GM18519 (cell line): Measurements from ENCODE around the gene FARSA.
"Not testable (repeated sequence)": the region's sequence is repeated elsewhere in the genome, so short reads cannot be mapped to it uniquely, and the experiment has no call there.

Source experiments
- ATAC-seq: cut with Tn5 transposase; IDR thresholded peaks from one replicate; pipeline ENCODE4 v1.9.1; 2021; ENCODE audit warnings: mild to moderate bottlenecking, moderate library complexity; ENCODE audit not compliant: unreplicated experiment, low FRiP score

Gene FARSA

GRCh38 chr19:12938779-12939601 is 5.5 kb upstream of the FARSA start:
- ATAC-seq, result no peak

GRCh38 chr19:12937927-12938778 is 4.6 kb upstream of the FARSA start, which contains the start of gene CALR:
CALR (plus strand) TSS chr19:12938609; CDS start chr19:12938680, 71 bp downstream.
- ATAC-seq, result peak; percentile 58

GRCh38 chr19:12937093-12937926 is 3.8 kb upstream of the FARSA start:
- no peak for ATAC-seq

- no peak for ATAC-seq
These were observed 3.1 kb upstream of the FARSA start for GRCh38 chr19:12936582-12936981.

GRCh38 chr19:12935071-12935470 is 1.6 kb upstream of the FARSA start:
- no peak for ATAC-seq

- no peak for ATAC-seq
These were observed 872 bp downstream of the FARSA start for GRCh38 chr19:12932392-12933286.

GRCh38 chr19:12930002-12930645 is 3.4 kb downstream of the FARSA start:
- ATAC-seq, result no peak

- ATAC-seq, result no peak
These were observed 8.7 kb downstream of the FARSA start for GRCh38 chr19:12924621-12925310.

- ATAC-seq, result no peak
These were observed 10.6 kb downstream of the FARSA start for GRCh38 chr19:12922959-12923358.

- no peak for ATAC-seq
These were observed 12.5 kb downstream of the FARSA start for GRCh38 chr19:12921047-12921446.

- ATAC-seq, result no peak
These were observed 15.3 kb downstream of the FARSA start for GRCh38 chr19:12918253-12918652.

GRCh38 chr19:12915860-12916259 is 17.7 kb downstream of the FARSA start:
- not testable (repeated sequence) for ATAC-seq

GRCh38 chr19:12913851-12914690 is 19.4 kb downstream of the FARSA start:
- ATAC-seq, result no peak

GRCh38 chr19:12913011-12913561 is 20.4 kb downstream of the FARSA start:
- ATAC-seq, result no peak

GRCh38 chr19:12912571-12912970 is 20.9 kb downstream of the FARSA start:
- no peak for ATAC-seq

- no peak for ATAC-seq
These were observed 26.3 kb downstream of the FARSA start for GRCh38 chr19:12907166-12907565.

- ATAC-seq, result no peak
These were observed 33.5 kb downstream of the FARSA start for GRCh38 chr19:12899891-12900518.
